ENCODE data around the gene FAM228B.

FAM228B gene

GRCh38 chr2:24205131-24205530 lies 81.9 kb downstream of the FAM228B start:
- H3K27ac ChIP-seq (replicated peaks) = no peak overlapping the region
- no peak for TF ChIP-seq CTCF (IDR thresholded peaks at IDR 0.05; ENCODE audit: insufficient read depth, low read length)
- TF ChIP-seq GABPA (IDR thresholded peaks at IDR 0.05; ENCODE audit: low read depth) = no peak
- no peak for TF ChIP-seq POLR2AphosphoS5 (IDR thresholded peaks at IDR 0.05; ENCODE audit: low read depth)
- TF ChIP-seq SPI1 (IDR thresholded peaks at IDR 0.05; ENCODE audit: borderline replicate concordance, low read depth) = no peak
- no peak for TF ChIP-seq REST (IDR thresholded peaks at IDR 0.05; ENCODE audit: insufficient replicate concordance, low read depth)
- H3K27me3 ChIP-seq (ENCODE audit: insufficient read depth, poor library complexity, severe bottlenecking) = no peaks in the 10 kb centered on the region
- no peak for DNase-seq (ENCODE audit: low read depth in 1 of 2, low spot score in 1 of 2)
- no peak overlapping the region for H3K4me3 ChIP-seq (replicated peaks; ENCODE audit: insufficient read depth, low read length)

GRCh38 chr2:24206242-24206641 lies 83.0 kb downstream of the FAM228B start:
- DNase-seq (ENCODE audit: low read depth in 1 of 2, low spot score in 1 of 2) = no peak
- TF ChIP-seq POLR2AphosphoS5 (IDR thresholded peaks at IDR 0.05; ENCODE audit: low read depth) (no peak), REST (IDR thresholded peaks at IDR 0.05; ENCODE audit: insufficient replicate concordance, low read depth) (no peak), CTCF (IDR thresholded peaks at IDR 0.05; ENCODE audit: insufficient read depth, low read length) (no peak), GABPA (IDR thresholded peaks at IDR 0.05; ENCODE audit: low read depth) (no peak), SPI1 (IDR thresholded peaks at IDR 0.05; ENCODE audit: borderline replicate concordance, low read depth) (no peak)
- Histone ChIP-seq H3K4me3 (replicated peaks; ENCODE audit: insufficient read depth, low read length) (no peak overlapping the region), H3K27ac (replicated peaks) (no peak overlapping the region), H3K27me3 (ENCODE audit: insufficient read depth, poor library complexity, severe bottlenecking) (no peaks in the 10 kb centered on the region)

GRCh38 chr2:24206714-24207113 lies 83.4 kb downstream of the FAM228B start:
- H3K27me3 ChIP-seq (ENCODE audit: insufficient read depth, poor library complexity, severe bottlenecking) = no peaks in the 10 kb centered on the region
- no peak for DNase-seq (ENCODE audit: low read depth in 1 of 2, low spot score in 1 of 2)
- H3K27ac ChIP-seq (replicated peaks) = no peak overlapping the region
- no peak for TF ChIP-seq CTCF (IDR thresholded peaks at IDR 0.05; ENCODE audit: insufficient read depth, low read length)
- TF ChIP-seq GABPA (IDR thresholded peaks at IDR 0.05; ENCODE audit: low read depth) = no peak
- no peak for TF ChIP-seq SPI1 (IDR thresholded peaks at IDR 0.05; ENCODE audit: borderline replicate concordance, low read depth)
- no peak for TF ChIP-seq REST (IDR thresholded peaks at IDR 0.05; ENCODE audit: insufficient replicate concordance, low read depth)
- TF ChIP-seq POLR2AphosphoS5 (IDR thresholded peaks at IDR 0.05; ENCODE audit: low read depth) = no peak
- no peak overlapping the region for H3K4me3 ChIP-seq (replicated peaks; ENCODE audit: insufficient read depth, low read length)

Measured in HL-60 (cell line).